ENCODE measurements around the gene CHRNB1. TPM values are rescaled to one million over a fixed set of nuclear protein-coding genes. Genes with fewer than 3 reads are reported as not detected.

The CHRNB1 gene
- total and polyA plus RNA-seq, 10 donors: 7.3 to 12.9 (median 11.3) TPM

DNA sequence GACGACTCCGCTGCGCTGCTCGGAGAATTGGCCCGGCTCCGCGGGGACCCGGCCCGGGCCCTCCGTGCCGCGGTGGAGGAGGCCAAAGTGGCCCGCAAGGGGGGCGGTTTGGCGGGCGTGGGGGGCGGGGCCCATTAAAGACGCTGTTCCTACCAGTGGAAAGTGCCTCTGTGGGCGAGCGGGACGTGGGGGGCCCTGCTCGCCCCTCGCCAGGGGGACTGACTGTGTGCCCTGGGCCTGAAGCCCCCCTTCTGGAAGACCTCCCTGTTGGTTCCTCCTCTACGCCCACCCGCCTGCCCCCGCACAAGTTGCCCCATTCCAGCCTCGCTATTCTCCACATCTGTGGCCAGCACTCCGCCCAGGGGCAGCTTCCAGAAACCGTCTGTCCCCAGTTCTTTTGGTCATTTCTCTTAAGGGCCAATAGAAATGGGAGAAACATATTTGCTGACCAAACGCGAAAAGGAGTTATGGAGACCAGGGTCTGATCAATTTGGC lies 7.4 kb upstream of the CHRNB1 start:
- WGBS, 5 donors: 28 to 46% (median 39%) methylated on average over 21 to 31 of the region's 31 CpGs
- H3K9me3 ChIP-seq: no peaks in the 10 kb centered on the region
- no peak for DNase-seq
- peaks cover 31 to 68% (median 58%) of the 10 kb centered on the region in 6 donors for H3K4me1 ChIP-seq
- peak overlapping the region in 7 of 8 donors; percentile 84 to 93 (median 88) for H3K27ac ChIP-seq
- H3K27me3 ChIP-seq (replicated peaks in 1 of 7): peaks cover 0 to 49% (median 28%) of the 10 kb centered on the region in 7 donors
- intact Hi-C loops (cut with DNase I; ENCODE audit: low total_unique reads): loop anchor here (5.0 kb wide), 2 partner anchors 80 to 125 kb away; partner anchors contain the start of genes SENP3 and TMEM95
- H3K36me3 ChIP-seq: no peaks in the 10 kb centered on the region
- H3K4me3 ChIP-seq: peak overlapping the region; percentile 10 to 84 (median 70)
- TF ChIP-seq CTCF (IDR thresholded peaks at IDR 0.05 in 8 of 11, conservative IDR thresholded peaks at IDR 0.05 in 3 of 11) (peak in 2 of 11 experiments; percentile 6 to 37), POLR2A (IDR thresholded peaks at IDR 0.05) (no peak), POLR2AphosphoS5 (IDR thresholded peaks at IDR 0.05) (no peak)

GRCh38 chr17:7437950-7438614 lies 6.8 kb upstream of the CHRNB1 start:
- Histone ChIP-seq H3K27me3 (replicated peaks in 1 of 7) (peaks cover 0 to 49% (median 28%) of the 10 kb centered on the region in 7 donors), H3K36me3 (no peaks in the 10 kb centered on the region), H3K27ac (peak overlapping the region in 6 of 8 donors; percentile 54 to 93 (median 87)), H3K4me1 (peaks cover 31 to 68% (median 58%) of the 10 kb centered on the region in 6 donors), H3K4me3 (peak overlapping the region in 7 of 8 donors; percentile 28 to 84 (median 71)), H3K9me3 (no peaks in the 10 kb centered on the region)
- TF ChIP-seq CTCF (IDR thresholded peaks at IDR 0.05 in 8 of 11, conservative IDR thresholded peaks at IDR 0.05 in 3 of 11) (no peak), POLR2A (IDR thresholded peaks at IDR 0.05) (no peak), POLR2AphosphoS5 (IDR thresholded peaks at IDR 0.05) (peak; percentile 41 to 82 (median 74))
- 10 to 16% (median 10%) methylated on average over 43 to 48 of the region's 48 CpGs for WGBS, 5 donors
- intact Hi-C loops (cut with DNase I; ENCODE audit: low total_unique reads): loop anchor here (5.0 kb wide), 2 partner anchors 81 to 124 kb away; partner anchors contain the start of genes SENP3 and TMEM95
- DNase-seq: peak; percentile 96

- Histone ChIP-seq H3K4me3 (peak overlapping the region in 7 of 8 donors; percentile 28 to 84 (median 71)), H3K9me3 (no peaks in the 10 kb centered on the region), H3K4me1 (peaks cover 31 to 68% (median 58%) of the 10 kb centered on the region in 6 donors), H3K36me3 (no peaks in the 10 kb centered on the region), H3K27me3 (replicated peaks in 1 of 7) (peaks cover 0 to 55% (median 28%) of the 10 kb centered on the region in 7 donors), H3K27ac (peak overlapping the region in 2 of 8 donors; percentile 86 to 88)
- TF ChIP-seq POLR2A (IDR thresholded peaks at IDR 0.05) (no peak), CTCF (IDR thresholded peaks at IDR 0.05 in 8 of 11, conservative IDR thresholded peaks at IDR 0.05 in 3 of 11) (no peak), POLR2AphosphoS5 (IDR thresholded peaks at IDR 0.05) (no peak)
- 44 to 48% (median 46%) methylated on average over 11 of the region's 11 CpGs for WGBS, 5 donors
- intact Hi-C loops (cut with DNase I; ENCODE audit: low total_unique reads): loop anchor here (5.0 kb wide), 2 partner anchors 82 to 123 kb away; partner anchors contain the start of genes SENP3 and TMEM95
- DNase-seq: no peak
These were observed 6.0 kb upstream of the CHRNB1 start for GRCh38 chr17:7438656-7439460.

Data from spleen (tissue), 11 donors.